ENCODE measurements around the gene CNTN1.
"Not testable (repeated sequence)": the region's sequence is repeated elsewhere in the genome, so short reads cannot be mapped to it uniquely, and the experiment has no call there.

CNTN1 gene

GRCh38 chr12:41055875-41056577, 363.8 kb downstream of the CNTN1 start:
- TF ChIP-seq JUND (IDR thresholded peaks at IDR 0.05; ENCODE audit: low read depth) = no peak
- in situ Hi-C loops (cut with HindIII; ENCODE audit: low pct_unique_long_range_greater_than_20kb, low sequenced_read_pairs) = no loop called here
- DNase-seq (ENCODE audit: low read depth in 1 of 2, low spot score in 1 of 2) = no peak

- DNase-seq (ENCODE audit: low read depth in 1 of 2, low spot score in 1 of 2) = no peak
- no peak for TF ChIP-seq JUND (IDR thresholded peaks at IDR 0.05; ENCODE audit: low read depth)
- in situ Hi-C loops (cut with HindIII; ENCODE audit: low pct_unique_long_range_greater_than_20kb, low sequenced_read_pairs) = no loop called here
Observed at GRCh38 chr12:41058266-41058665, 366.0 kb downstream of the CNTN1 start.

GRCh38 chr12:41061192-41061591, 369.0 kb downstream of the CNTN1 start:
- TF ChIP-seq JUND (IDR thresholded peaks at IDR 0.05; ENCODE audit: low read depth) = no peak
- in situ Hi-C loops (cut with HindIII; ENCODE audit: low pct_unique_long_range_greater_than_20kb, low sequenced_read_pairs) = no loop called here
- DNase-seq (ENCODE audit: low read depth in 1 of 2, low spot score in 1 of 2) = peak in 1 of 2 experiments; percentile 71

- in situ Hi-C loops (cut with HindIII; ENCODE audit: low pct_unique_long_range_greater_than_20kb, low sequenced_read_pairs) = no loop called here
- TF ChIP-seq JUND (IDR thresholded peaks at IDR 0.05; ENCODE audit: low read depth) = no peak
- DNase-seq (ENCODE audit: low read depth in 1 of 2, low spot score in 1 of 2) = no peak
Observed at GRCh38 chr12:41064411-41064810, 372.2 kb downstream of the CNTN1 start.

DNA sequence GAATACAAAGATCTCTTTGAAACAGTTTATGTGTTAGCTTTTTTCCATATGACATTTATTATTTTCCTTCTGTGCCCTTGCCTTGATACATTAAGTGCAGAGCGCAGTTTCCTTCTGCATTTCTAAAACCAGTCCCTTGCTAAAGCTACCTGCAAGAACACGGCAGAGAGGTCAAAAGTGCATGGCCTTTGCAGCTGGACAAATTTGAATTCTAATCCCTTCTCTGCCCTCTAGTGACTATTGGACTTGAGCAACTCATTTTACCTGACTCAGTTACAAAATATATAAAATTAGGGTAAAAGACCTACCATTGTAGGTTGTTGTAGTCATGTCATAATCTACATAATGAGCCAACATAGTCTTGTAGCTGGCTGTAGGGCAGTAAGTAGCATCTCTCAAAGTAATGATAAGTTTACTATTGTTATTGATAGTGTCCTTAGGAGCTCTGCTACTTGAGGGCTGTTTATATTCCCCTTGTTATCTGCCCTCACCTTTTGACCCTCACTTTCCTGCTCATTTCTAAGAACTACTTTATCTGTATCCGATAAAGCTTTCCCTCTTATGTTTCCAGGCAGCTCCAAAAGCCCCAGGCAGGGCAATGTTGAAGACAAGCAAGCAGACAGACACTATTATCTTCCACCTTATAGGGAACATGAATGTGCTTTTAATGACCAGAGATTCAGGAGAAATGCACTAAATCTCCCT, 375.9 kb downstream of the CNTN1 start:
- in situ Hi-C loops (cut with HindIII; ENCODE audit: low pct_unique_long_range_greater_than_20kb, low sequenced_read_pairs) = no loop called here
- DNase-seq (ENCODE audit: low read depth in 1 of 2, low spot score in 1 of 2) = peak in 1 of 2 experiments; percentile 19
- no peak for TF ChIP-seq JUND (IDR thresholded peaks at IDR 0.05; ENCODE audit: low read depth)

DNA sequence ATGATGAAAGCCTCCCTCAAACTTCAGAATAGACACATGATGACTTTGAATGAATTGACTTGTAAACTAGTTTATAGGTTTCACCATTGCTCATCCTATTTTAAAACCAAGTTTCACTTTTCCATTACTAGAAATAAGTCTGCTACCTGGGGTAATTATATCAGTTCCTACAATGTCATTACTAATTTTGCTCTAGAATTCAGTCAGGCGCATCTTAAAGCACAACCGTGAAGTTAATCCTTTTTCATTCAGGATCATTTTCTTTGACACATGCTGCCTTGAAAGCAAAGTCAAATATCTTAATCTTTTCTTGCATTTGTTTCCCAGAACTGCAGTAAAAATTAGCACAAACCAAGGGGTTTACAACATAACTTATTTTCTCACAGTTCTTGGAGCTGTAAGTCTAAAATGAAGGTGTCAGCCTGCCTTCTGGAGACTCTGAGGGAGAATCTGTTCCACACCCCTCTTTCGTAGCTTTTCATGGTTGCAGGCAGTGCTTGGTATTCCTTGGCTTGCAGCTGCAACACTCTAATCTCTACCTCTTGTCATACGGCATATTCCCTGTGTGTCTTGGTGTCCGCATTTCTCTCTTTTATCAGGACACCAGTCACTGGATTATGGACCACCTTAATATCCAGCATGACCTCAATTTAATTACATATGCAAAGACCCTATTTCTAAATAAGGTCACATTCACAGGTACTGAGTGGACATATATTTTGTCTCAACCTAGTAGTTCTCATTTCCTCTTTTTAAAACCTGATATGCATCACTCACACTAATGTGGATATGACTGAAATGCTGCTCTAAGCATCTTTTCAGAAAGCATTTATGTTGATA, 381.6 kb downstream of the CNTN1 start:
- TF ChIP-seq JUND (IDR thresholded peaks at IDR 0.05; ENCODE audit: low read depth) = no peak
- no peak for DNase-seq (ENCODE audit: low read depth in 1 of 2, low spot score in 1 of 2)
- in situ Hi-C loops (cut with HindIII; ENCODE audit: low pct_unique_long_range_greater_than_20kb, low sequenced_read_pairs) = no loop called here

DNA sequence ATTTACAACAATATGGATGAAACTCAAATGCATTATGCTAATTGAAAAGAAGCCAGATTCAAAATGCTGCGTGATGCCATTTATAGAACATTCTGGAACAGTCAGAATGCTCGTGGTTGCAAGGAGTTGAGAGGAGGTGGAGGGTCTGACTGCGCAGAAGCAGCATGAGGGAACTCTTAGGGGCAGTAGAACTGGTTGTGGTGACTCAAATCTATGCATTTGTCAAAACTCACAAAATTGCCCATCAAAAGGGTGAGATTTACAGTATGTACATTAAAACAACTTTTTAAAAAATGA, 382.2 kb downstream of the CNTN1 start:
- in situ Hi-C loops (cut with HindIII; ENCODE audit: low pct_unique_long_range_greater_than_20kb, low sequenced_read_pairs) = no loop called here
- no peak for TF ChIP-seq JUND (IDR thresholded peaks at IDR 0.05; ENCODE audit: low read depth)
- DNase-seq (ENCODE audit: low read depth in 1 of 2, low spot score in 1 of 2) = no peak

GRCh38 chr12:41076114-41076513, 383.9 kb downstream of the CNTN1 start:
- in situ Hi-C loops (cut with HindIII; ENCODE audit: low pct_unique_long_range_greater_than_20kb, low sequenced_read_pairs) = no loop called here
- no peak for TF ChIP-seq JUND (IDR thresholded peaks at IDR 0.05; ENCODE audit: low read depth)
- DNase-seq (ENCODE audit: low read depth in 1 of 2, low spot score in 1 of 2) = no peak

DNA sequence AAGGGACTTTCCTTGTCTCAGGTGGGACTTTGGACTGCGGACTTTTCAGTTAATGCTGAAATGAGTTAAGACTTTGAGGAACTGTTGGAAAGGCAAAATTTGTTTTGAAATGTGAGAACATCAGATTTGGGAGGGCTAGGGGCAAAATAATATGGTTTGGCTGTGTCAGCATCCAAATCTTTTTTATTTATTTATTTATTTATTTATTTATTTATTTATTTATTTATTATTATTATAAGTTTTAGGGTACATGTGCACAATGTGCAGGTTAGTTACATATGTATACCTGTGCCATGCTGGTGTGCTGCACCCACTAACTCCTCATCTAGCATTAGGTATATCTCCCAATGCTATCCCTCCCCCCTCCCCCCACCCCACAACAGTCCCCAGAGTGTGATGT, 389.0 kb downstream of the CNTN1 start:
- DNase-seq (ENCODE audit: low read depth in 1 of 2, low spot score in 1 of 2); in situ Hi-C loops (cut with HindIII; ENCODE audit: low pct_unique_long_range_greater_than_20kb, low sequenced_read_pairs): not testable (repeated sequence)

DNA sequence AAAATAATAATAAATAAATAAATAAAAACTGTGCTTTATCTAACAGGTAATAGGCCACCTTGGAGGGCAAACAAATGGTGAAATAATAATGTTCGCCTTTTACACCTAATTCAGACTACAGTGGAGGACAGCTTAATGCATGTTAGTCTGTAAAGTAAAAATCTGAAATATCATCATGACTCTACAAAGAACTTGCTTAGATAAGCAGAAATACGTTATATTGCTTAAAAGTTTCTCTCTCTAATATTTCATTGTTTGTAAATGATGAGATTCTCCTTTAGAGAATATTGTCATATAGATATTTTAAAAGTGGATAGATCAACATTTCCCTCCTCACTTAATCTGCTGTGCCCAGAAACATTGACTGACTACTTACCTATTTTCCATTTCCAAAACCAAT, 397.2 kb downstream of the CNTN1 start:
- no peak for TF ChIP-seq JUND (IDR thresholded peaks at IDR 0.05; ENCODE audit: low read depth)
- in situ Hi-C loops (cut with HindIII; ENCODE audit: low pct_unique_long_range_greater_than_20kb, low sequenced_read_pairs) = no loop called here
- DNase-seq (ENCODE audit: low read depth in 1 of 2, low spot score in 1 of 2) = no peak

DNA sequence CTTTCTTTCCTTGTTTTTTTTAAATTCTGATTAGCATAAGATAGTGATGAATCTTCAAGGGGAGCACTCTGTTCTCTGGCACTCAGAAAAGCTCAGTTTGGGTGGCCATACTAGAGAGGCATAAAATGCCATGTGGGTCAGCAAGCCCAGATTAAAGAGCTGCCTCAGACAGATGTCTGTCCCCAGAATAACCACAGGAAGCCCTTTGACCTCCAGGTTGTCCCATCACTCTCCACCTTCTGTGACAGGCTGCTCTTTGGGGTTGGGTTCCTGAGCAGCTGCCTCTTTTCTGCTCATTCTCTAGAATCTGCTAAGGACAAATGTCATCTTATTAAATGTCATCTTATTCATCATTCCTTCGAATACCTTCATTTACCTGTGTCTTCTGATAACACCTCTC, 399.9 kb downstream of the CNTN1 start:
- in situ Hi-C loops (cut with HindIII; ENCODE audit: low pct_unique_long_range_greater_than_20kb, low sequenced_read_pairs) = no loop called here
- DNase-seq (ENCODE audit: low read depth in 1 of 2, low spot score in 1 of 2) = no peak
- TF ChIP-seq JUND (IDR thresholded peaks at IDR 0.05; ENCODE audit: low read depth) = no peak

GRCh38 chr12:41096797-41097196, 404.6 kb downstream of the CNTN1 start:
- in situ Hi-C loops (cut with HindIII; ENCODE audit: low pct_unique_long_range_greater_than_20kb, low sequenced_read_pairs) = no loop called here
- DNase-seq (ENCODE audit: low read depth in 1 of 2, low spot score in 1 of 2) = no peak
- no peak for TF ChIP-seq JUND (IDR thresholded peaks at IDR 0.05; ENCODE audit: low read depth)

GRCh38 chr12:41100572-41100971, 408.3 kb downstream of the CNTN1 start:
- DNase-seq (ENCODE audit: low read depth in 1 of 2, low spot score in 1 of 2) = no peak
- in situ Hi-C loops (cut with HindIII; ENCODE audit: low pct_unique_long_range_greater_than_20kb, low sequenced_read_pairs) = no loop called here
- no peak for TF ChIP-seq JUND (IDR thresholded peaks at IDR 0.05; ENCODE audit: low read depth)

Measured in T47D (cell line).